Naive thymus-derived CD4-positive, alpha-beta T cell (primary cell): ENCODE results near the gene LPGAT1. TPM values are rescaled to one million over a fixed set of nuclear protein-coding genes. Genes with fewer than 3 reads are reported as not detected.

Experiments used
- ATAC-seq: fragments of 150-1000 bp; cut with Tn5 transposase; 2 replicates; pipeline ENCODE4 v1.10.0; 2021; ENCODE audit warnings: mild to moderate bottlenecking, moderate library complexity
- CTCF ChIA-PET: fragments of 350-600 bp; sonication (Branson Sonifier 250); formaldehyde crosslinking; loops from one replicate; lab custom pipeline; 2021; ENCODE audit warnings: antibody characterized with exemption; lab: Charles Lee
- POLR2A ChIA-PET: fragments of 350-600 bp; sonication (Branson Sonifier 250); formaldehyde crosslinking; loops from one replicate; lab custom pipeline; 2021; ENCODE audit warnings: antibody characterized with exemption, inconsistent platforms; lab: Charles Lee
- DNase-seq, 9 donors: peaks; one replicate each; pipeline versions ENCODE4 v3.0.0 to v3.0.0-alpha.2; 2020 to 2022; ENCODE audit warnings: mixed read lengths in 1 of 9
- H3K27ac ChIP-seq: one replicate; pipeline ENCODE4 v1.7.0; 2013; ENCODE audit warnings: mild to moderate bottlenecking, low read depth, low read length, moderate library complexity
- H3K27me3 ChIP-seq, 2 donors: one replicate each; pipeline ENCODE4 v1.7.0; 2013; ENCODE audit warnings: low read length in 2 of 2, mild to moderate bottlenecking in 2 of 2, moderate library complexity in 2 of 2; ENCODE audit not compliant: control insufficient read depth in 2 of 2, insufficient read depth in 2 of 2
- H3K36me3 ChIP-seq, 3 experiments: 1 replicate in 2 of 3; 2 replicates in 1 of 3; pipeline ENCODE4 v1.7.0; 2013; ENCODE audit warnings: low read length in 3 of 3, mild to moderate bottlenecking in 3 of 3, moderate library complexity in 1 of 3; ENCODE audit not compliant: insufficient read depth in 3 of 3, control insufficient read depth in 2 of 3
- H3K4me1 ChIP-seq, 2 donors: one replicate each; pipeline ENCODE4 v1.7.0; 2013; ENCODE audit warnings: low read length in 2 of 2, mild to moderate bottlenecking in 2 of 2, moderate library complexity in 1 of 2; ENCODE audit not compliant: control insufficient read depth in 2 of 2, insufficient read depth in 2 of 2
- H3K4me3 ChIP-seq: 2 replicates; pipeline ENCODE4 v1.7.0; 2013; ENCODE audit warnings: mild to moderate bottlenecking, low read length
- H3K9me3 ChIP-seq, 3 experiments: 1 replicate in 2 of 3; 2 replicates in 1 of 3; pipeline ENCODE4 v1.7.0; 2013; ENCODE audit warnings: low read length in 3 of 3; ENCODE audit not compliant: control insufficient read depth in 2 of 3
- H3K27ac Mint-ChIP-seq, 9 donors: one replicate each; pipeline ENCODE4 v1.8.0; 2020 to 2022; ENCODE audit warnings: mixed read lengths in 9 of 9, mild to moderate bottlenecking in 8 of 9, moderate library complexity in 5 of 9, inconsistent platforms in 2 of 9
- H3K27me3 Mint-ChIP-seq, 5 donors: one replicate each; pipeline ENCODE4 v1.8.0; 2021 to 2022; ENCODE audit warnings: mixed read lengths in 5 of 5, mild to moderate bottlenecking in 1 of 5
- H3K36me3 Mint-ChIP-seq, 5 donors: one replicate each; pipeline ENCODE4 v1.8.0; 2020 to 2022; ENCODE audit warnings: mixed read lengths in 5 of 5, mild to moderate bottlenecking in 3 of 5, inconsistent platforms in 1 of 5
- H3K4me1 Mint-ChIP-seq, 7 donors: one replicate each; pipeline ENCODE4 v1.8.0; 2020 to 2022; ENCODE audit warnings: mixed read lengths in 7 of 7, mild to moderate bottlenecking in 3 of 7, inconsistent platforms in 1 of 7
- H3K4me3 Mint-ChIP-seq, 10 donors: one replicate each; pipeline ENCODE4 v1.8.0; 2020 to 2022; ENCODE audit warnings: mild to moderate bottlenecking in 10 of 10, mixed read lengths in 10 of 10, moderate library complexity in 6 of 10, inconsistent platforms in 2 of 10
- H3K9me3 Mint-ChIP-seq, 11 donors: one replicate each; pipeline ENCODE4 v1.8.0; 2020 to 2022; ENCODE audit warnings: mixed read lengths in 11 of 11, mild to moderate bottlenecking in 4 of 11, inconsistent platforms in 1 of 11, moderate library complexity in 1 of 11
- intact Hi-C, 2 donors: fragments of 100-400 bp; cut with micrococcal nuclease; formaldehyde crosslinking; loops; one replicate each; pipeline ENCODE4 v1.15.1; 2023
- polyA plus RNA-seq, 2 donors: library from polyadenylated mRNA; unstranded; fragments of 300-500 nt; fragmentation: Illumina TruSeq; gene quantifications; one replicate each; pipeline ENCODE4 v1.2.3, GENCODE V29; 2021
- total RNA-seq, 6 experiments: library from RNA in 5 of 6; stranded (reverse) in 5 of 6; gene quantifications; 1 replicate in 5 of 6; 2 replicates in 1 of 6; pipeline ENCODE4 v1.2.3 and lab custom pipeline; 2021 to 2026

The LPGAT1 gene
- total and polyA plus RNA-seq, 7 experiments from 2014 or later, result 6.3 to 76.1 (median 13.6) TPM

DNA sequence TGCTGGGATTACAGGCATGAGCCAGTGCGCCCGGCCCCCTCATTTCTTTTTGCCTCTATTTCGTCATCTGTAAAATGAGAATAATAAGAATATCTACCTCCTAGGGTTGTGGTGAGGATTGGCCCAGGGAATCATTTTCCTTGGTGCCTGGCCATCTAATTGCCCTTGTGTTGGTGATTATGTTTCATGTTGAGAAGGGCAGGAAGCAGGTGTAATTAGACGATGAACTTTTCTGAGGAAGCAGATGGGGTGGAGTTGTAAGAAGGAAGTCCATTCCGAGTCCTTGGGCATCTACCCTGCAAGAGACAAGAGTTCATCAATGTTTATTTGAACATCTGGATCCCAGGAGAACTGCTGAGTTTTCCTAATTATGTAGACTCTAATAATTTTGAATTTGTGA, 116.4 kb downstream of the LPGAT1 start:
- Mint-ChIP-seq H3K27ac (no peak overlapping the region), H3K4me1 (no peaks in the 10 kb centered on the region), H3K36me3 (no peaks in the 10 kb centered on the region), H3K4me3 (no peak overlapping the region), H3K27me3 (peaks cover 0 to 5% (median 0%) of the 10 kb centered on the region in 5 donors), H3K9me3 (no peaks in the 10 kb centered on the region)
- CTCF ChIA-PET, result no interaction called here
- DNase-seq (no peak), ATAC-seq (no peak)
- H3K9me3 ChIP-seq, result no peaks in the 10 kb centered on the region
- POLR2A ChIA-PET, result no interaction called here
- H3K27me3 ChIP-seq, result no peaks in the 10 kb centered on the region
- intact Hi-C loops, result no loop called here
- H3K4me3 ChIP-seq, result no peak overlapping the region
- no peaks in the 10 kb centered on the region for H3K36me3 ChIP-seq
- H3K27ac ChIP-seq, result no peak overlapping the region
- no peaks in the 10 kb centered on the region for H3K4me1 ChIP-seq

GRCh38 chr1:211713231-211713630, 117.3 kb downstream of the LPGAT1 start:
- POLR2A ChIA-PET, result no interaction called here
- no peaks in the 10 kb centered on the region for H3K4me1 ChIP-seq

GRCh38 chr1:211711315-211711705, 119.3 kb downstream of the LPGAT1 start:
- H3K27me3 ChIP-seq, result no peaks in the 10 kb centered on the region
- H3K4me3 ChIP-seq, result no peak overlapping the region
- H3K27ac Mint-ChIP-seq, result no peak overlapping the region
- POLR2A ChIA-PET, result no interaction called here
- no peaks in the 10 kb centered on the region for H3K9me3 ChIP-seq
- H3K4me1 ChIP-seq, result no peaks in the 10 kb centered on the region
- DNase-seq (no peak), ATAC-seq (no peak)
- no peaks in the 10 kb centered on the region for H3K4me1 Mint-ChIP-seq
- H3K36me3 Mint-ChIP-seq, result no peaks in the 10 kb centered on the region
- H3K27ac ChIP-seq, result no peak overlapping the region
- no peak overlapping the region for H3K4me3 Mint-ChIP-seq
- CTCF ChIA-PET, result no interaction called here
- intact Hi-C loops, result no loop called here
- H3K27me3 Mint-ChIP-seq, result no peaks in the 10 kb centered on the region
- no peaks in the 10 kb centered on the region for H3K9me3 Mint-ChIP-seq
- H3K36me3 ChIP-seq, result no peaks in the 10 kb centered on the region

More at GRCh38 chr1:211713231-211713630, 117.3 kb downstream of the LPGAT1 start:
- H3K27ac ChIP-seq, result no peak overlapping the region
- H3K9me3 Mint-ChIP-seq, result no peaks in the 10 kb centered on the region
- peaks cover 0 to 5% (median 0%) of the 10 kb centered on the region in 5 donors for H3K27me3 Mint-ChIP-seq
- no peak overlapping the region for H3K4me3 ChIP-seq
- no peak for ATAC-seq
- H3K9me3 ChIP-seq, result no peaks in the 10 kb centered on the region
- H3K27me3 ChIP-seq, result no peaks in the 10 kb centered on the region
- H3K36me3 ChIP-seq, result no peaks in the 10 kb centered on the region
- CTCF ChIA-PET, result interaction anchor here (0.7 kb wide), 1 partner anchor 12 kb away, joined by 3 read pairs; no protein-coding TSS in a partner anchor
- no peaks in the 10 kb centered on the region for H3K36me3 Mint-ChIP-seq
- H3K4me1 Mint-ChIP-seq, result no peaks in the 10 kb centered on the region
- intact Hi-C loops, result no loop called here
- DNase-seq, result no peak
- H3K4me3 Mint-ChIP-seq, result no peak overlapping the region
- no peak overlapping the region for H3K27ac Mint-ChIP-seq

DNA sequence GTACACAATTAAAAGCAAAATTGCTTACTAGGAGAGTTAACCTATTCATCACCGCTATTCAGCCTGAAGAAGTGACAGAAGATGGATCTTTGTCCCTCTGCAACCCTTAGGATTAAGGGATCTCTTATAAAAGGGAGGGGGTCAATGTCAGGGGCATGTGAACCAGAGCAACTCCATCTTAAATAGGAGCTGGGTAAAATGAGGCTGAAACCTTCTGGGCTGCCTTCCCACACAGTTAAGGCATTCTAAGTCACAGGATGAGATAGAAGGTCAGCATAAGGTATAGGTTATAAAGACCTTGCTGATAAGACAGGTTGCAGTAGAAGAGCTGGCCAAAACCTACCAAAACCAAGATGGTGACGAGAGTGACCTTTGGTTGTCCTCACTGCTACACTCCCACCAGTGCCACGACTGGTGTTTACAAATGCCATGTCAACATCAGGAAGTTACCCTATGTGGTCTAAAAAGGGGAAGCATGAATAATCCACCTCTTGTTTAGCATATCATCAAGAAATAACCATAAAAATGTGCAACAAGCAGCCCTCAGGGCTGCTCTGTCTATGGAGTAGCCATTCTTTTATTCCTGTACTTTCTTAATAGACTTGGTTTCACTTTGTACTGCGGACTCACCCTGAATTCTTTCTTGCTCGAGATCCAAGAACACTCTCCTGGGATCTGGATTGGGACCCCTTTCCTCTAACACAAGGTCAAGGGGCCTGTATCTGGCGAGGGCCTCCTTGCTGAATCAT, 119.8 kb downstream of the LPGAT1 start:
- POLR2A ChIA-PET, result no interaction called here
- H3K36me3 Mint-ChIP-seq, result no peaks in the 10 kb centered on the region
- no peaks in the 10 kb centered on the region for H3K9me3 Mint-ChIP-seq
- no peak overlapping the region for H3K27ac Mint-ChIP-seq
- H3K9me3 ChIP-seq, result no peaks in the 10 kb centered on the region
- ATAC-seq (no peak), DNase-seq (no peak)
- H3K36me3 ChIP-seq, result no peaks in the 10 kb centered on the region
- CTCF ChIA-PET, result no interaction called here
- no peaks in the 10 kb centered on the region for H3K27me3 Mint-ChIP-seq
- H3K4me3 Mint-ChIP-seq, result no peak overlapping the region
- no peak overlapping the region for H3K27ac ChIP-seq
- no peaks in the 10 kb centered on the region for H3K27me3 ChIP-seq
- H3K4me3 ChIP-seq, result no peak overlapping the region
- H3K4me1 Mint-ChIP-seq, result no peaks in the 10 kb centered on the region
- no peaks in the 10 kb centered on the region for H3K4me1 ChIP-seq
- intact Hi-C loops, result no loop called here

GRCh38 chr1:211708926-211709325, 121.6 kb downstream of the LPGAT1 start:
- no peak for ATAC-seq
- H3K27me3 Mint-ChIP-seq, result no peaks in the 10 kb centered on the region
- DNase-seq, result no peak
- intact Hi-C loops, result no loop called here
- H3K9me3 Mint-ChIP-seq, result no peaks in the 10 kb centered on the region
- Histone ChIP-seq H3K4me1 (no peaks in the 10 kb centered on the region), H3K27me3 (no peaks in the 10 kb centered on the region), H3K4me3 (no peak overlapping the region), H3K36me3 (no peaks in the 10 kb centered on the region), H3K9me3 (no peaks in the 10 kb centered on the region), H3K27ac (no peak overlapping the region)
- H3K36me3 Mint-ChIP-seq, result no peaks in the 10 kb centered on the region
- no peak overlapping the region for H3K4me3 Mint-ChIP-seq
- CTCF ChIA-PET, result no interaction called here
- no peaks in the 10 kb centered on the region for H3K4me1 Mint-ChIP-seq
- H3K27ac Mint-ChIP-seq, result no peak overlapping the region
- POLR2A ChIA-PET, result interaction anchor here (0.7 kb wide), 1 partner anchor 1959 kb away, joined by 3 read pairs; no protein-coding TSS in a partner anchor

GRCh38 chr1:211708006-211708405, 122.6 kb downstream of the LPGAT1 start:
- no peak overlapping the region for H3K27ac ChIP-seq
- H3K36me3 ChIP-seq, result no peaks in the 10 kb centered on the region
- ChIA-PET POLR2A (no interaction called here), CTCF (interaction anchor here (0.8 kb wide), 1 partner anchor 9 kb away, joined by 3 read pairs; no protein-coding TSS in a partner anchor)
- no peak for ATAC-seq
- H3K9me3 ChIP-seq, result no peaks in the 10 kb centered on the region
- intact Hi-C loops, result no loop called here
- Mint-ChIP-seq H3K27me3 (peaks cover 0 to 5% (median 0%) of the 10 kb centered on the region in 5 donors), H3K4me3 (no peak overlapping the region), H3K36me3 (no peaks in the 10 kb centered on the region), H3K4me1 (no peaks in the 10 kb centered on the region), H3K27ac (no peak overlapping the region), H3K9me3 (no peaks in the 10 kb centered on the region)
- DNase-seq, result no peak
- no peaks in the 10 kb centered on the region for H3K4me1 ChIP-seq
- no peak overlapping the region for H3K4me3 ChIP-seq
- no peaks in the 10 kb centered on the region for H3K27me3 ChIP-seq
